NCI-H510A (cell line): ENCODE data around the gene WDR49.

Experiments used
- DNase-seq: peaks from one replicate; lab custom pipeline; 2025; lab: John Stamatoyannopoulos, UW

Gene WDR49

DNA sequence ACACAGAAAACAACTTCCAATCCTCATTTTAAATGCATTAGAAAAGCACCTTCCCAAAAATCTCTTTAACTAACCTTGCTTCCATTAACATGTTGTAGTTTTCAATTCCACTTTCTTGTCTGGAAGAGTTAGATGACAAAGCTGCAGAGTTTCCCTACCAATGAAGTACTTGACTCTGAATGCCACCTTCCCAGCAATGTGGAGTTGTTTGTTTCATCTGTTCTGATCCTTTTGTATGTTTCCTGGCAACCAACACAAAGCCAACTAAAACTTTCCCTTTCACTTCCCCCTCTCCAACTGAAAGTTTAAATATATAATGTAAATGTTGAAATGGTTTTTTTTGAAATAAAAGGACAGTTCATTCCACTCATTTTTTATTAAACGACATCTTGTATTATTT is at the start of gene WDR49:
Gene WDR49 (minus strand): TSS at position 183 of the 400 bp plus-strand sequence. CDS start 517 bp downstream, outside the sequence.
- DNase-seq, result peak; percentile 19

DNA sequence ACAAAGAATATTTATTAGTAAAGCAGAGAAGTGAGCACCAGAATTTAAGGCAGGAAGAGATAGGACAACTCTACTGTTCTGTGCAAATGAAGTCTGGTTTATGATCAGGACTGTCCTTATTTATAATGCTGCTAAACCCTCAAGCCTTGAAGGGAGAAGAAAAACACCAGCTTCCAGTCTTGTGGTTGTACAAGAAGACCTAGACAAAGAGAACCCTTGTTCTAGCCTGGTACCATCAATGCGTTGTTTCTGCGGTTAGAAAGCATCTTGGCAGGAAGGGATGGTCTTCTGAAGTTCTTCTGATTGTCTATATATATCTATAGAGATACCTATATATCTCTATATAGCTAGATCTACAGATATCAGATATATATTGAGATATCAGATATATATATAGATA is 47.2 kb upstream of the WDR49 start:
- no peak for DNase-seq

DNA sequence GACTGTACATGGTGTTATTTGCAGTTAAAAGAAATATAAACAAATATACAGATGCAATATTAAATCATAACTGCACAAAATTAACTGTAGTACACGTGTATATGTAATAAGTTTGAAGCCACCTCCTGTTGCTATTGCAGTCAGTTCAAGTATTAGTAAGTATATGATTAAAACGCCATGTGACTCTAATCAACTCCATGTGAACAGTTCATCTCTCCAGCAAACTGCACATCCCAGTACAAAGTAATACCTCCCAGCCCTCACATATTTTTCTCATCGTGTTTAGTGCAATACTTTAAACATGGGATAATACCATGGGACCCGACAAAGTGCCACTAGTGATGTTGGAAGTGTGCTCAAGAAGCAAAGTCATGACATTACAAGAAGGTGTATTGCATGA is 46.3 kb upstream of the WDR49 start:
- DNase-seq, result no peak

DNA sequence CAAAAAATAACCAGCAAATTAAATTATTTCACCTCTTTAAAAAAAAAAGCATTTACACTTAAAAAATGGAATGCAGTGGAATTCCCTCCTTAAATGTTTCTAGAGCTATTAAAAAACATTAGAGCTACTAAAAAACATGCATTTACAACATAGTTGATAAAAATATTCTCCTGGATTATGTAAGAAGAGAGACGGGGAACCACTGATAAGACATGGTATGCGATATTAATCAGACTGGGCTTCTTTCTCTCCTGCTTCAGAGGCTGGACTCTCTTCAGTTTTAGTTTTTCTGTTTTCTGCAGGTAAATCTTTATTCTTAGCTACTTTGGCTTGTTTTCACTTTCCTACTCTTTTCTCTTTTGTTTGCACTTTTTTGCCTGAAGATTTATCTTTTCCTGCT is 40.4 kb upstream of the WDR49 start:
- DNase-seq, result no peak

DNA sequence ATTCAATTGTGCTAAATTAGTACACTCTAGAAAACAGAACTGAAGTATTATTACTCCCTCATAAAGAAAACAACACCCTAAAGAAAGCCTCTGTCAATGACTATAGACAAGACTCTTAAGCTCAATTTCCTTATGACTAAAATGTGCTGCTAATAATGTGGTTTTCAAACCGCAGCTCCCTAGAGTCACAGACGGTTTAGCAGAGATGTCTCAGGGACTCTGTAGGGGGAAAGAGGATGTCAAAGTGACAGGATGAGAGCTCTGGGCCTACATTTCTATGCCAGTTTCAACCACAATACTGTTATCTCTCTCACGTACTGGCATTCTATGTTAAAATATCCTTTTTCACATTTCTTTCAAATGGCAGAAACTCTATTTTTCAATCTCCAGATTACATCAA is 37.6 kb upstream of the WDR49 start:
- no peak for DNase-seq

DNA sequence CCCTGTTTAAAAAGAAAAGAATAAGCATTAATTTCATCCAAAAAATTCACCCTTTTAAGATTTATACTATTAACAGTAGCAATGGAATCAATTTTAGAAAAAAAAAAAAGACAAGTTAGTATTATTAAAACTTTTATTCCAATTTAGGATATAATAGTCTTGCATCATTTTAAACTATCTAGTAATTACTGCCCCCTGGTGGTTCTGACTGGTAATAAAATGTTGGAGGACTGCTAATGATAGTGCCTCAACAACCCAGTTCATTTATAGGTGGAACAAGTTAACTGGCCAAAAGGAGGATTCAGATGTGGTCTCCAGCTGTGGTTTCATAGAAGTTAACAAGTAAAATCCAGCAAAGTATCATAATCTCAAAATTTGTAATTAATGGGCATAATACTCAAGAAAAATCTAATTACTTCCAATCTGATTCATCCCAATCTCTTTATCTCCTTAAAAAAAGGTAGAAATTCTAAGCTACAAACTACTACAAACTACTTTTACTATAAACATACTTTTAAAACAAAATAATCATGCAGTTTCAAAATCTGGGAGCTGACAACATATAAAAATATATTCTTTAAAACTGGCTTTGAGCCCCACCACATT is 30.7 kb upstream of the WDR49 start:
- peak; percentile 4 for DNase-seq

DNA sequence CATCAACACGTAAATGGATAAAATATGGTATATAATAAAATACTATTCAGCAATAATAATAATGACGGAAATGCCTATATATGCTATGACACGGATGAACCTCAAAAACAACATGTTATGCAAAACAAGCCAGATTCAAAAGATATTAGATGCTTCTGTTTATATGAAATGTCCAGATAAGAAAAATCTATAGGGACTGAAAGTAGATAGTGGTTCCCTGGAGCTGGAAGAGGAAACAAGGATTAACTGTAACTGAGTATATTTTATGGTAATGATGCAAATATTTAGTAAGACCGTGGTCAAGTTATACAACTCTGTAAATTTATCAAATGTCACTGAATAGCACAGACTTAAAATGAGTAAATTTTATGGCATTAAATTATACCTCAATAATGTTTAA is 25.8 kb upstream of the WDR49 start:
- DNase-seq, result no peak

DNA sequence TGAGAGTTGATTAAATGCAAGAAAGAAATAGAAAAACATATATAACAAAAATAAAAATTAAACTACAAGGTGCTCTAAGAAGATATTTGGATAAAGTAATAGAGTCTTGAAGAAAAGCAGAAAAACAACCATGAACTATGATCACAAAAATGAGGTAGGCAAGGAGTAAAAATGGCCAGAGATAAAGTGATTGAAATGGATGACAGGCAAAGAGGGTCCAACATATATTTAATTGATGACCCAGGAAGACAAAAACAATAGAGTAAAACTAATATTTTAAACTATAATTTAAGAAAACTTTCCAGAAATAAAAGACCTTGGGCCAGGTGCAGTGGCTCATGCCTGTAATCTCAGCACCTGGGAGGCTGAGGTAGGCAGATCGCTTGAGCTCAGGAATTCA is 22.1 kb upstream of the WDR49 start:
- no peak for DNase-seq

DNA sequence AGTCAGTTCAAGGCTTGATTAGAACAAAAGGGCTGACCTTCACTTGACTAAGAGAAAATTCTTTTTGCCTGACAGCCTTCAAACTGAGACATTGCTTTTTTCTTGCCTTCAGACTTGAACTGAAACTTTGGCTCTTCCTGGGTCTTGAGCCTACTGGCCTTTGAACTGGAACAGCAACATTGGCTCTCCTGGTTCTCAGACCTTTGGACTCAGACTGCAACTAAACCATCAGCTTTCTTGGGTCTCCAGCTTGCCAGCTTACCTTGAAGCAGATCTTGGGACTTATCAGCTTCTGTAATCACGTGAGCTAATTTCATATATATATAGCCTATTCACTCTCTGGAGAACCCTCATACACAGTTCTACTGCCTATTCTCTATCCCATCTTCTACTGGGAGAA is 19.5 kb upstream of the WDR49 start:
- DNase-seq, result no peak

DNA sequence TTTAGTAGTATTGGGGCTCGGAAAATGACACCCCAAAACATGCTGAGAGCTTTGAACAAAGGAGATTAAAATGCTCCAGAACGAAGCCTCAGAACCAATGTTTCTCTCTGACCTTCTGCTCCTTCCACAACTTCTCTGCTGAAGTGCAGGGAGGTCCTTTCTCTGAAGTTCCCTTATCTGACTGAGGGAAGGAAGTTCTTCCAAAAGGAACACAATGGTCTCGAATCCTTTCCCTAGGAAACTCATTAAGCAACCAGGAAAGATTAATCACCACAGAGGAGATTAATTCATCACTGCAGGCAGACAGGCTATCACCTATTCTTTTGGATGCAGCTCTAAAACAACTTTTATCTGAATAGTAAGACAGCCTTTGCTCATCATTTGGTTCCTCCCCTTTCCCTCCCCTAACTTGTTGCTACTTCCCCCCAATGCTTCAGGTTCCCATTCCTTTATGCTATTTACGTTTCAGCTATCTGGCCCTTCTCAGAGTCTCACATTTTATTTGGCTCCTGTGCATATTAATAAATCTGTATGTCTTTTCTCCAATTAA is 18.2 kb upstream of the WDR49 start:
- DNase-seq, result no peak

DNA sequence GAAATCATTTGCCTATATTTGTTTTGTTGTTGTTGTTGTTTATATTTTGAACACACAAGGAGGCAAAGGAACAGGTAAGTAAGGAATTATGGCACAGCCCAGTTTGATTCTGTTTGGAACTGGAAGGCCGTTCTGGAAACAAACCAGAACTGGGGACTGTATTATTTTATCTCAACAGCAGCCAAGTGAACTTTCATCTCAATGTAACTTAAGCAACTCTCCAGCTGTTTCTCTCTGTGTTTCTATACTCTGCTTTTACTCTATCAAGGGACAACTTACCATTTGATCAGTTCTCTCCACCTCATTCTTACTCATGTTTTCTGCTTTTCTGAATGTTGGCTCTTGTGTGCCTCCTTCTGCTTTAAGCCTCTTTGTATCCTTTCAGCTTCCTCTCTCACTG is 16.0 kb upstream of the WDR49 start:
- DNase-seq, result no peak

DNA sequence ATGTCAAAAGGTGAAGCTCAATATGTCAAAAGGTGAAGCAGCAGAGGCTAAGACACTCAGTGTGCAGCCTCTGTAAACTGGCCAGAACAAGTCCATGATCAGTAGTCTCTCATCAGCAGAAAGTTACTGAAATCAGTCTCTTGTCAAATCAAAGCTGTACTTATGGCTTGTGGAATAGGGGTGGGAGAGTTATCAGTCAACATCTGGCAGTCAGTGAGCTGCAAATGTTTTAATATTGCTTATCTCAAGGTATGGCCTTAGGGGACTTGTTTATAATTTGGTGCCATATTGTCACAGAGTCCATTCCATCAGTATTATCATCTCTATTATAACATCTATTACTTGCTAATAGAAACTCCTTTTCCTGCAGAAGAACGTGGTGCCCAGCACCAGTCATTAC is 14.9 kb upstream of the WDR49 start:
- DNase-seq, result no peak

DNA sequence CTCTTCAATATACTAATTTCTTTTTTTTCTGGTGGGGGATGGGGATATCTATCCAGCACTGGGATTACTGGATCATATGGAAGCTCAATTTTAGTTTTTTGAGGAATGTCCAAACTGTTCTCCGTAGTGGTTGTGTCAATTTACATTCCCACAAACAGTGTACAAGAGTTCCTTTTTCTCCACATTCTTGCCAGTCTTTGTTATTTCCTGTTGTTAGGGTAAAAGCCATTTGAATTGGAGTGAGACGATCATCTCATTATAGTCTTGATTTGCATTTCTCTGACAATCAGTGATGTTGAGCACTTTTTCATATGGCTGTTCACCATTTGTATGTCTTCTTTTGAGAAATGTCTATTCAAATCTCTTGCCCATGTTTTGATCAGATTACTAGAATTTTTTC is 12.8 kb upstream of the WDR49 start:
- no peak for DNase-seq

DNA sequence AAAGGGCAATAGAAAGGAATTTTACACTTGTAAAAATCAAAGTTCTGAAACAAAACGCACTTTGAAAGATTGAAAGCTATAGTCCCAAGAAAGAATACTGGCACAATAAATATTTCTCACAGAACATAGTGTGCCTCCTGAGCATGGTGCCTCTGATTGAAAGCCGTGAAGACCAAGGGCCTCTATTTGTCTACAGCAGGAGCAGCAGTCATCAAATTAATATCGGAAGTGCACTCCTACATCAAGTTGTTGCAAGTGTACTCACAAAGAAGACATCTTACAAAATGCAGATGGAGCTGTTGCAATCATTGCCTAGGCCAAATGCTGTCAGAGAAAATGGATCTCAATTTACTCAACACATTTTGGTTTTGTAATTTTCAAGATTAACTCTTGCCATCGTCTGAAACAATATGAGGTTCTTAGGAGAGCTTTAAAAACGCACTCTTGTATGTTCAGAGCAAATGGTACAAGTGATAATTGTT is 9.2 kb upstream of the WDR49 start:
- DNase-seq, result no peak

DNA sequence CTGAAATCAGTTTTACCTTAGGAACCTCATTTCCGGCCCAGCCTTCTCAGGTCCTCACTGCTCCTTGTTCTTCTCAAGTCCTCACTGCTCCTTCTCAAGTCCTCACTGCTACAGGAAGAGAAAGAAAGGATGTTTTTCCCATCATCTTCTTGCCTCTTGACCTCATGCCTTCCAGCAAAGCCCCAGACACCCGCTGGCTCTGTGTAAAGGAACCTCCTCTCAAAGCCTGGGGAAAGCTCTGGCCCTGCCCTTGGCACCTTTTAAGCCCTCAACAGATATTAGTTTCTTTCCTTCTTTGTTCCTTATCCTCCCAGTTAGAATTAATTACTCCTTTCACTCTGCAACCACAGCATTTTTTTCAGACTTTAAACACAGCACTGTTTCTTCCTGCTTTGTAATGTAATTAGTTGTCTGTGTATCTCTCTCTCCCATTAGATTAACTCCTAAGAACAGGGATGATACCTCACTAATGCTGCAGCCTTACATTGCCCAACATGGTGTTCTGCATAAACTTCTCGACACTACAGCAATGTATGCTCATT is 4.0 kb upstream of the WDR49 start:
- DNase-seq, result no peak

DNA sequence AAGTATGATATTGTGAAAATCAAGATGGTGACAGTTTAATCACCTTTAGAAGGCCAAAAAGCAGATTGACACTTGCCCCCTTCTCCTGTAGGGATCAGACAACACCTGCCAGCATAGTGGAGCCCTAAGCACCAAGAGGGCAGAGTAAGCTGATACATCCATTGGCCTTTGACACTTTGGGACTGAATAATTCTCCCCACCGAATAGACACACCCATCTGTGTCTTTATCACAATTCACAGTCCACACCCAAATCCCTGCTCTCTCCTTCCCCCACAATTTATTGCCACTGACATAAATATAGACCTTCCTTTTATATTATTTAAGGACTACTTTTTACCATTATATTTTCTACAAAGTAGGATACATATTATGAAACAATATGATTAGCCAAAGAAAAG is 3.1 kb upstream of the WDR49 start:
- no peak for DNase-seq

DNA sequence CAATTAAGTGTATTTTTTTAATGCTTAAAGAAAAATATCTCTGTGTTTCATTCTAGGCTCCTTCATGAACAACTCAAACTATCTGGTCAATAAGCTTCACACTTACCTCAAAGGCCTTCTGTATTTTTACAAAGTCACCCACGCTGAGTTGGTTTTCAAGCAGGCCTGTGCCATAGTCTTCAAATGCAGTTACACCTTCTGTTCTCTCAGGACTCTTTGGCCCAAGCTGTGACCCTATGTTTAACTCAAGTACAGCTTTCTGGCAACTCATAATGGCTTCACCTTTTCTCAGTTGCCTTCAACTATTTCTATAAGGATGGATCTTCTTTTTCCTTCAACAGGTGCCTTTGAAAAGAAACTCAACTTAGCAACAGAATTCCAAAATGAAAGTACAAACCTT is 587 bp downstream of the WDR49 start:
- no peak for DNase-seq

DNA sequence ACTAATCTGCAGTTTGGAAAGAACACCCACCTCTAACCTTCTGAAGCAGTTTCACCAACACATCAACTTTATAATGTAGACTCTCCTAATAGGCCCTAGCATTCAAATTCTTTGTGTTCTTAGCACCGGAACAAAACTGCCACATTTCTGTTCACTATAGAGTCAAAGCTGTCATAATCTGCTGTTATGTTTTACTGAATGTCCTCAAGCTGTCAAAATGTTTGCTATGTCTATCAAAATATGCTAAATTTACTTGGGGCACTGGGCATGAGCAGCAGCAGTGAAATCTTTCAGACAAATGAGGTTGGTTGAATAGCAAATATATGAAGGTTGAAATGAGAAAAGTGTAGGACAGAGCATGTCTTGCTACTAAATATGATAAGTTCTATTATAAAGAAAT is 1.9 kb downstream of the WDR49 start:
- no peak for DNase-seq

DNA sequence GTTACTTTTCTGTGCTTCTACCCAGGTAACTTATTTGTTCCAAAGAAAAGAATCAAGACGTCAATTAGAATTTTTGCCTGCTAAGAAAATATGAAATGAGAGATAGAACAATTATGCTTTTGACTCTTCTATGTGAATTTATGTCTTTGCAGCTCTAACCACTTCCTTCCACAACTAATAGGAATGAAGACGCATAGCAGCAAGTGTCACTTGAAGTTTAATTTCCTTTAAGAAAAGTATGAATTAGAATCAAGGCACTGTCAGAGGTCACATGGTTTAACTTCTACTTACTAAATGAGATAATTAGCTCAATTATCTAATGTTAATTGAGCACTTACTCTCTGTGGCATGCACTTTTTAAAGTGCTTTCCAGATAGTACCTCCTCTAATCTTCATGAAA is 3.3 kb downstream of the WDR49 start:
- no peak for DNase-seq

DNA sequence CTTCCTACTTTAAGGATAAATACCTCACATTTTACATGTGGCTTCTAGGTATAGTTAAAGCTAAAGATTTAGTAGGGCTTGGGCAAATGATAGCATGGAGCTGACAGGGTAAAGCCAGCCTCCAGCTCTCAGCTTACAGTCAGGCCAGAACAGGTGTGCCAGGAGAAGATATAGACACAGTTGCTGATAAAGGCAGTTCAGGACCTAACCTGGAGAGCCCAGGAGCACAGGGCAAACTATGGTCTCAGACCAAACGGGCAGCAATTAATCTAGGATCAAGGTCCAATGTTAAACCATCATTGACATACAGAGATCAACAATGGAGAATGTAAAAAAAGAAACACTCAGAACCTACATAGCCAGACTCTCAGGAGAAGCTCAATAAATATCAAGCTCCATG is 4.0 kb downstream of the WDR49 start:
- DNase-seq, result no peak

DNA sequence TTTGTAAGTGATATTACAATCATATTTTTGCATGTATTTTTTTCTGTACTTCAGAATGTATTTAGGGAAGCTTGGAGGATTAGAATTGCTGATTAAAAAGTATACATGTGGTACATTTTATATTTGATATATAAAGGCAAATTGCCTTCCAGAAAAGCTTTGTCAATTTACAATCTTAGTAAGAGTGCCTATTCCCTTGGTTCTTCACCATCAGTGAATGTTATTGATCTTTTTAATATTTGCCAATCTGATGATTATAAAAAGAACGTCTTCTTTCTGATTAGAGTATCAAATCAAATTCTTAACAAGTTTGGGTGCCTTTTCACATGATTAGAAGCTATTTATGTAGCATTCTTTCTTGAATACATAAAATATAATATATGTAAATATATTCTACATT is 9.1 kb downstream of the WDR49 start:
- no peak for DNase-seq

DNA sequence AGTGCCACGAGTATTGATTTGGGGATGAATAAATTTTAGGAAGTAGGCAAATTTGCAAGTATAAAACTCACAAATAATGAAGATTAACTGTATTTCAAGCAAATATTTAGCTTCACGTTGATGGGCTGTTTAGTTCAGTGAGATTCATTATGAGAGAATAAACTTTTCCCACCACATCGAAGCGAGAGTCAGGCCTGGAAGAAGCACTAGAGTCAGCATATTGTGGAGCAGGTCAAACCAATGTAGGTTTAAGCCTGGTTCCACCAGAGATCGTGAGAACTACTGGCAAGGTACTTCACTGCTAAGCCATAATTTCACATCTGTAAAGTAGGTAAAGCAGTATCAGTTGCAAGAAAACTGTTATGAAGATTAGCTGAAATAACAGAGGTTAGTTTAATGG is 22.3 kb downstream of the WDR49 start:
- no peak for DNase-seq

DNA sequence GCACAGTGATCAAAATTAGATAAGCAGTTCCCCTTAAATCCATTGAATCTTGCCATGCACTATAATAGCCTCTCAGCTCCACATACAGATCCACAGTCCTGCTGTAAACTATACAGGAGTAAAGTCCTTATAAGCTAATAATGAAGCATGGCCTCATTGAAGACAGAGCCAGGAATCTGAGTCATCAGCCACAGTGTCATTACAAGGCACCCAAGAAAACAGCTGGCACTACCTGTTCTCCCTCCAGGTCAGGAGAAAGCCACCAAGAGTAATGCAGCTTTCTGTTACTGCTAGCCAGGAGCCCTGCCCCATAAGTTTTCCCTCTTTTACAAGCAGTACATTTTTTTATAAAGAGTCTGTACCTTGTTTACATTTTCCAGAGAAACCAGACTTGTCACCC is 27.3 kb downstream of the WDR49 start:
- no peak for DNase-seq

DNA sequence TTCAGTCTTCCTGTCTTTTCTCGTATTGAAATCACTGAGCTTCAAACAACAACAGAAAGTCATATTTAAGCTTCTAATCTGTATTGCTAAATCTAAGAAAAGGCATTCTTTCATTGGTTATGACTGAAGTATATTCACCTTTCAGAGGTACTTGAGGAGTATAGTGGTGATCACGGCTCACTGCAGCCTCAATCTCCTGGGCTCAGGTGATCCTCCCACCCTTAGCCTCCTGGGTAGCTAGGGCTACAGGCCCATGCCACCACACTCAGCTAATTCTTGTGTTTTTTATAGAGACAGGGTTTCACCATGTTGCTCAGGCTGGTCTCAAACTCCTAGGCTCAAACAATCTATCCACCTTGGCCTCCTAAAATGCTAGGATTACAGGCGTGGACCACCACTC is 38.7 kb downstream of the WDR49 start:
- DNase-seq, result no peak
